HG03378 (cell line): ENCODE data around the gene SHROOM3.
"Not testable (repeated sequence)": the region's sequence is repeated elsewhere in the genome, so short reads cannot be mapped to it uniquely, and the experiment has no call there.

Experiments
- ATAC-seq: cut with Tn5 transposase; IDR thresholded peaks from one replicate; pipeline ENCODE4 v1.9.1; 2021; ENCODE audit warnings: mild to moderate bottlenecking, moderate library complexity; ENCODE audit not compliant: unreplicated experiment

The SHROOM3 gene

GRCh38 chr4:76589402-76589801 is 154.4 kb downstream of the SHROOM3 start:
- no peak for ATAC-seq

- ATAC-seq: no peak
These were observed 155.1 kb downstream of the SHROOM3 start for GRCh38 chr4:76589872-76590797.

DNA sequence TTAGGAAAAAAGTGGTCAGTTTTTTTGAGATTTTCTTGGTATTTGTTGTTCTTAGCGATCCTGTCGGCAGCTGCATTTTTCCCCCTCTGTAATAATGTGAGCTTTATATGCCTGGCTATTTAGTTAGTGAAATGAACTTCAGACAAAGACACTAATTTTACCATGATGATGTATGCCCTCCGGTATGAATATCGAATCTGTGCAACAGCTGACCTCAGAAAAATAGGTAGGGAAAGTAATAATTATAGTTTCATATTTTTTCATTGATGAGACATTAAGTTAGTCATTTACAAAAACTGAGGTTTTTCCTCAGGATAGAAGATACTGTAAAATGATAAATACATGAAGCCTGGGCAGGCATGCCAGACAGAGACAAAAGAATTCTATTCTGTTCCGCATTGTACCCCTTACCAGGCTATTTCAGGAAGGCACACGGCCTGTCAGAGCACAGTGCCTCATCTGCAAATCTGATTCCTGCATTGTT is 155.8 kb downstream of the SHROOM3 start:
- no peak for ATAC-seq

- ATAC-seq: no peak
These were observed 157.0 kb downstream of the SHROOM3 start for GRCh38 chr4:76591992-76592391.

DNA sequence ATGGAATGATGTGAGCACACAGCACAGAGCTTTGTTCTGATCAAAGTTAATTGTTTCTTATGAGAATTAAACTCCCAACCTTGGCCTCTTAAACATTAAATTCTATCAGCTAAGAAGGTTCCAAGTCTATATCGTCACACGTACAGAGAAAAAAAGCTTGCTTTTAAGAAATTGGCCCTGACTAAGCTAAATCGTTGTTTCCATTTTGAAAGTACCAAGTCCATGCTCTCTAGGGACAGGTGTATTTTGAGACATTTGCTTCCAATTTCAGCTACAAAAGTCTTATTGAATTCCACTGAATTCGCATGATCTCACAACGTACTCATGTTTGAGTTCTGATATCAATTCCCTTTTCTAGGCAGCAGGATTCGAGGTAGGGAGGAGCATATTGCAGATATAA is 157.4 kb downstream of the SHROOM3 start:
- ATAC-seq: no peak

- no peak for ATAC-seq
These were observed 159.1 kb downstream of the SHROOM3 start for GRCh38 chr4:76594173-76594572.

DNA sequence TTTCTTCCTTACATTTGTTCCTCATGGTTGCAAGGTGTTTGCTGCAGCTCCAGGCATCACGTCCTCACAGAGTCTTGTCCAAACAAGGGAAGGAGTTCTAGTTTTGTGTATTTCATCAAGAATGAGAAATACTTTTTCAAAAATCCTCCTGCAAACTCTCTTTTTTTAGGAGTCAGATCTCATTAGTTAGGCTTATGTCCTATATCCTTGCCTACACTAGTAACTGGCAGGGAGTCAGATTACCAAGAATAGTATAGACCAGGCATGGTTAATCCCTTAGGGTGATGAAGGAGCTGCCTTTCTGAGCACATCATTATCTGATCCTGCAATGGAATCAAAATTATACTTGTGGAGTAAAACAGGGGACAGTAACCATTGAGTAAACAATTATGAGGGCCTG is 160.4 kb downstream of the SHROOM3 start:
- no peak for ATAC-seq

- no peak for ATAC-seq
These were observed 161.7 kb downstream of the SHROOM3 start for GRCh38 chr4:76596713-76597112.

- no peak for ATAC-seq
These were observed 162.5 kb downstream of the SHROOM3 start for GRCh38 chr4:76597423-76597979.

DNA sequence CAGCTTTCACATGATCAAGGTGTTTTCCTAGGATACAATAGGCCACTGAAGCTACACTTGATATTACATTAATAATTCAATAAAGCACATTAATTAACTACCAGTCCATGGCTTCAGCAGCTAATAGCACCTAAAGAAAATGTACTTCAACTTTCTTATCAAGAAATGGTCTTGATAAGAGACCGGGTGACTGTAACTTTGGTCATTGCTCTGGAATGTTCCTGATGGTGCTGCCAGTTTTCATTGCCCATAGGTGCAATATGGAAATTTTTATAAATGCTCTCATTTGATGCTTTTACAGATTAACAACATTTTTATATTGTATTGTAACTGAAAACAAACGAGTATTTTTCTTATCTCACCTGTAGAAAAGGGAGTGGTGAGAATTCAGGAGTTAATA is 165.4 kb downstream of the SHROOM3 start:
- ATAC-seq: no peak

DNA sequence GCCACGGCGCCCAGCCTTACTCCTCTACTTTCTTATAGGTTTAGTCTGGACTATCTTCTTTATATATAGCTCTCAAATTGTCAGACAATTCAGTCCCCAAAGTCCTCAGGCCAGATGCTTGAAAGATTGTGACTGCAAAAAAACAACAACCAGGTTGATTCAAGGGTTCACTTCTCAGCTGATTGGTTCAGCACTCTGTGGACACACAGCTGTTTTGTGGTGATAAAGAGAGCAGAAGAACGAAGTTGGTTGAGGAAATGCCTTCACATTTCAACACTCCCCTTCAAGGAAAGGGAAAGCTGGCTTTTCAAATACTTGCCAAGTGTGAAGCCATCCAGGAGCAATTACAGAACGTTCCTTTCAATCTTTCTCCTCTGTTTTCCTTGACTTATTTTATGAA is 166.8 kb downstream of the SHROOM3 start:
- no peak for ATAC-seq

DNA sequence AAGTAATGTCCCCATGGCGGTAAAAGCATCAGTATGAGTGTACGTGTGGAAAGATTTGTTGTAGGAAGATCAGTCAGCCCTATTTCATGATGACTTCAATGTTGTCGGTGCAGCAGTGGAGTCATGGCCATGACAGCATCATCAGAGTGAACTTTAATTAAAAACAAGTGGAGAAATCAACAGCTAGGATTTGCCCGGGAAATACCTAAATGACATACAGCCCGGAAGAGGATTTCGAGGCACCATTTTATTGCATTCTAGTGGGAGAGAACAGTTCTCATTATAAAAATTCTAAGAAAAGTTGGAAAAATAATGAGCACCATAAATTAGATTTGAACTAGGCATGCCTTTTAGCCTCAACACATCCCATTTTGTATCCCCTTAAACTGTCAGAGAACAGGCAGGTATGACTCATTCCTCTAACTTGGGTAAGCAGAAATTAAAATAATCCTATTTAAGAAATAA is 170.1 kb downstream of the SHROOM3 start:
- no peak for ATAC-seq

DNA sequence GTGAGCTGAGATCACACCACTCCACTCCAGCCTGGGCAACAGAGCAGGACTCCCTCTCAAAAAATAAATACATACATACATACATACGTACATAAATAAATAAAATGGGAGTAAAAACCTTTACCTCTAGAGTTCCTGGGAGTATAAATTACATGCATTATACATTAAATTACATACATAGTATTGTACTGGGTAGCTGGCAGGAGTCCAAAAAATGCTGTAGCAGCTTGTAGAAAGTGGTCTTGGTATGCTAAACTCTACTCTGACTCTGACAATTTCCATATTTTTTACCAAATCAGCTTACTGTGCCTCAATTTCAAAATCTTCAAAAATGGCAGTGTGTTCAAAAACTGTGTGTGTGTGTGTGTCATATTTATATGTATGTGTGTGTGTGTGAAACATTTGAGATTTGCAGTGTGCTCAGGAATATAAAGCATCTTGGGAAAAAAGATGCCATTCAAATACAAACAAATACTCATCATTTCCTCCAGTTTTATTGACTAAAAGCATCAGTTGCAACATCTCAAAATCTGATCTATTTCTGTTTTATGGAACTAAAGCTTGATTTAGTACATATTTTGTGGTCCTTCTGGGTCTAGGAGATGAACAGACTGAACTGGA is 171.7 kb downstream of the SHROOM3 start:
- ATAC-seq: no peak

DNA sequence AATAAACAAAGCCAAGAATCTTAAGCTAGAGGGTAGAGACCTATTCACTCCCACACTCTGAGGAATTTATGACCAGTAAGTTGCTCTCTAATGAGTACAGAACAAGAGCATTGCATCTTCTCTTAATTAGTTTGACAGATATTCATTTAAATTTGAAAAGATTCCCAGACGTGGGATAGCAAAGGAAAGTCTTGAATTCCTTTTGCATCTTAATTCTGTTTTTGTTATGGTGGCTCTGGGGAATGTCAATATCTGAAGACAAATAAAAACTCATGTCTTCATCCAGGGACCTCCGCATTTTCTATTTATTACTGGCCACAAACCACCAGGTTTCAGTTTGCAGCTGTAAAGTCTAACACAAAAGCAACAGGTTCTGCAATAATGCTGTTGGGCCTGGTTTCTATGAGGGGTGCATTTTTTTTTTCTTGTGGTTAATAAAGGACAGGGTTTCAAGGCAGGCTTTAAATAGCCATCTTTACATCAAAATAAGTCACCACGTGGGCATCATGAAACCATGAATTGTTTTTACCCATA is 172.3 kb downstream of the SHROOM3 start:
- peak; percentile 99 for ATAC-seq

GRCh38 chr4:76607846-76608245 is 172.8 kb downstream of the SHROOM3 start:
- ATAC-seq: no peak

GRCh38 chr4:76608549-76608948 is 173.5 kb downstream of the SHROOM3 start:
- ATAC-seq: not testable (repeated sequence)

- no peak for ATAC-seq
These were observed 175.9 kb downstream of the SHROOM3 start for GRCh38 chr4:76610751-76611547.

GRCh38 chr4:76611616-76612207 is 176.7 kb downstream of the SHROOM3 start:
- ATAC-seq: no peak

- ATAC-seq: no peak
These were observed 179.6 kb downstream of the SHROOM3 start for GRCh38 chr4:76614589-76614988.

- no peak for ATAC-seq
These were observed 181.0 kb downstream of the SHROOM3 start for GRCh38 chr4:76615999-76616398.
